Tibial nerve (tissue), 4 donors: ENCODE results near the gene NPAT.

Experiments
- EP300 ChIP-seq, 2 donors: sonication (generic); formaldehyde crosslinking; IDR thresholded peaks; one replicate each; pipeline ENCODE4 v1.6.1; 2017; ENCODE audit warnings: antibody characterized with exemption in 2 of 2, mild to moderate bottlenecking in 1 of 2
- POLR2A ChIP-seq, 2 donors: fragments of 450-650 bp; IDR thresholded peaks; one replicate each; pipeline ENCODE4 v1.6.1; 2017; ENCODE audit warnings: antibody characterized with exemption in 2 of 2, mild to moderate bottlenecking in 2 of 2, moderate library complexity in 2 of 2
- TF ChIP-seq, protein P1 (sequence below), 5 experiments: fragments of 200-600 bp in 3 of 5; fragments of 450-650 bp in 2 of 5; sonication (generic) in 3 of 5; IDR thresholded peaks; one replicate each; pipeline ENCODE4 v1.5.1; 2016 to 2019; ENCODE audit warnings: antibody characterized with exemption in 5 of 5, mild to moderate bottlenecking in 3 of 5, moderate library complexity in 2 of 5

DNA sequence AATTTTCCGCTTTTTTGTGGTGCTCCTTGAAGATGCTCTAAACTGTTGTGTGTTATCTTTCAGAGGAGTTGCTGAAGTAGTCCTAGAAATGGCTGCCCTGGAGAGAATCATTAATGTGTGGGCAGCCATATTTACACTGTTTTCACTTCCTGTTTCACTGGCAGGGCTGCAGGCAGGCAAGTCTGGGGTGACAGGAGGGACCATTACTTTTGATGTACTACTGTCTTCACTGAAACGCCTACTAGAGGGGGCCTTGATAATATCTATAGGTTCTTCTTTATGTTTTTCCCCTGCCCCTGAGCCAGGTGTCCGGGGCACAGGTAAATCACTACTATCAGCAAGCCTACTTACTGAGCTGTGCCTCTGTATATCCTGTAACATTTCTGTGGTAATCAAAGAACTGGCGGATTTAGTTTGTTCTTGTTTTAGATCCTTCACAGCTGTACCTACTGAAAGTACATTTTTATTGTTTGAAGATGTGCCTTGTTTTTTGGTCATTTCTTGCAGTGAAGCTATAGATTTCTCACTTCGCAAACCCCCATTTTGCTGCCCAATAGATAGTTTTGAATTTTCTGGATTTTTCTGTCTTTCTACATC lies 61.4 kb downstream of the NPAT start:
- TF ChIP-seq, protein P1, sequence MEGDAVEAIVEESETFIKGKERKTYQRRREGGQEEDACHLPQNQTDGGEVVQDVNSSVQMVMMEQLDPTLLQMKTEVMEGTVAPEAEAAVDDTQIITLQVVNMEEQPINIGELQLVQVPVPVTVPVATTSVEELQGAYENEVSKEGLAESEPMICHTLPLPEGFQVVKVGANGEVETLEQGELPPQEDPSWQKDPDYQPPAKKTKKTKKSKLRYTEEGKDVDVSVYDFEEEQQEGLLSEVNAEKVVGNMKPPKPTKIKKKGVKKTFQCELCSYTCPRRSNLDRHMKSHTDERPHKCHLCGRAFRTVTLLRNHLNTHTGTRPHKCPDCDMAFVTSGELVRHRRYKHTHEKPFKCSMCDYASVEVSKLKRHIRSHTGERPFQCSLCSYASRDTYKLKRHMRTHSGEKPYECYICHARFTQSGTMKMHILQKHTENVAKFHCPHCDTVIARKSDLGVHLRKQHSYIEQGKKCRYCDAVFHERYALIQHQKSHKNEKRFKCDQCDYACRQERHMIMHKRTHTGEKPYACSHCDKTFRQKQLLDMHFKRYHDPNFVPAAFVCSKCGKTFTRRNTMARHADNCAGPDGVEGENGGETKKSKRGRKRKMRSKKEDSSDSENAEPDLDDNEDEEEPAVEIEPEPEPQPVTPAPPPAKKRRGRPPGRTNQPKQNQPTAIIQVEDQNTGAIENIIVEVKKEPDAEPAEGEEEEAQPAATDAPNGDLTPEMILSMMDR (IDR thresholded peaks at IDR 0.05): no peak
- TF ChIP-seq POLR2A (IDR thresholded peaks at IDR 0.05) (no peak), EP300 (IDR thresholded peaks at IDR 0.05) (no peak)
